Type B pancreatic cell (in vitro differentiated cells): ENCODE results near the gene ILRUN. TPM values are rescaled to one million over a fixed set of nuclear protein-coding genes. Genes with fewer than 3 reads are reported as not detected.
"Not testable (repeated sequence)": the region's sequence is repeated elsewhere in the genome, so short reads cannot be mapped to it uniquely, and the experiment has no call there.

Source experiments
- DNase-seq: peaks from one replicate; pipeline ENCODE4 v3.0.0; 2021; ENCODE audit warnings: mixed read lengths; ENCODE audit not compliant: unreplicated experiment; ENCODE audit errors: extremely low spot score
- H3K27ac Mint-ChIP-seq: 2 replicates; pipeline ENCODE4 v1.8.0; 2021; ENCODE audit warnings: mild to moderate bottlenecking, mixed read lengths
- H3K27me3 Mint-ChIP-seq: 2 replicates; pipeline ENCODE4 v1.8.0; 2021; ENCODE audit warnings: mixed read lengths
- H3K36me3 Mint-ChIP-seq: 2 replicates; pipeline ENCODE4 v1.8.0; 2021; ENCODE audit warnings: mixed read lengths
- H3K4me1 Mint-ChIP-seq: one replicate; pipeline ENCODE4 v1.8.0; 2021; ENCODE audit warnings: mixed read lengths; ENCODE audit not compliant: unreplicated experiment
- H3K4me3 Mint-ChIP-seq: 2 replicates; pipeline ENCODE4 v1.8.0; 2021; ENCODE audit warnings: mild to moderate bottlenecking, mixed read lengths
- H3K9me3 Mint-ChIP-seq: 2 replicates; pipeline ENCODE4 v1.8.0; 2021; ENCODE audit warnings: mixed read lengths
- CTCF ChIP-seq: fragments of 200-600 bp; sonication (generic); conservative IDR thresholded peaks from 2 replicates; pipeline ENCODE4 v1.5.0; 2021; ENCODE audit warnings: antibody characterized with exemption, mild to moderate bottlenecking
- total RNA-seq: library from RNA; stranded (reverse); gene quantifications from 2 replicates; pipeline ENCODE4 v1.2.1, GENCODE V29; 2021; ENCODE audit warnings: low replicate concordance

Gene ILRUN
- total RNA-seq, 1 donor from 2014 or later, result 60.3 TPM

- Mint-ChIP-seq H3K9me3 (no peaks in the 10 kb centered on the region), H3K36me3 (no peaks in the 10 kb centered on the region), H3K27me3 (no peaks in the 10 kb centered on the region), H3K4me1 (peaks cover 17% of the 10 kb centered on the region), H3K27ac (peak overlapping the region; percentile 86), H3K4me3 (peak overlapping the region; percentile 53)
- TF ChIP-seq CTCF, result no peak
- DNase-seq, result no peak
Observed at GRCh38 chr6:34722451-34722850, 25.9 kb upstream of the ILRUN start.

DNA sequence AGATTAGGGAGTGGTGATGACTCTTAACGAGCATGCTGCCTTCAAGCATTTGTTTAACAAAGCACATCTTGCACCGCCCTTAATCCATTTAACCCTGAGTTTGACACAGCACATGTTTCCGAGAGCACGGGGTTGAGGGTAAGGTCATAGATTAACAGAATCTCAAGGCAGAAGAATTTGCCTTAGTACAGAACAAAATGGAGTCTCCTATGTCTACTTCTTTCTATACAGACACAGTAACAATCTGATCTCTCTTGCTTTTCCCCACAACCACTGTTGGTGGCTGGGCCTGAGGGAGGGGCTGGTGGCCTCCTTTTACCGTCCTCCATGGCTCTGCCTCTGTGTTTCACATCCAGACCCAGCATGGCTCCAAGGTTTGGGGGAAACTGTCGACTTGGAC is 23.6 kb upstream of the ILRUN start:
- H3K4me1 Mint-ChIP-seq, result peaks cover 17% of the 10 kb centered on the region
- not testable (repeated sequence) for H3K36me3 Mint-ChIP-seq, H3K9me3 Mint-ChIP-seq, H3K27me3 Mint-ChIP-seq, DNase-seq
- H3K4me3 Mint-ChIP-seq, result peak overlapping the region; percentile 63
- peak overlapping the region; percentile 90 for H3K27ac Mint-ChIP-seq

GRCh38 chr6:34719646-34720045 is 23.1 kb upstream of the ILRUN start:
- not testable (repeated sequence) for H3K9me3 Mint-ChIP-seq, H3K36me3 Mint-ChIP-seq, H3K27me3 Mint-ChIP-seq, DNase-seq
- peak overlapping the region; percentile 90 for H3K27ac Mint-ChIP-seq
- H3K4me1 Mint-ChIP-seq, result peaks cover 17% of the 10 kb centered on the region
- peak overlapping the region; percentile 63 for H3K4me3 Mint-ChIP-seq

- no peaks in the 10 kb centered on the region for H3K27me3 Mint-ChIP-seq
- no peaks in the 10 kb centered on the region for H3K36me3 Mint-ChIP-seq
- peak overlapping the region; percentile 90 for H3K27ac Mint-ChIP-seq
- DNase-seq, result no peak
- peak overlapping the region; percentile 65 for H3K4me3 Mint-ChIP-seq
- H3K4me1 Mint-ChIP-seq, result peaks cover 17% of the 10 kb centered on the region
- H3K9me3 Mint-ChIP-seq, result no peaks in the 10 kb centered on the region
- TF ChIP-seq CTCF, result no peak
Observed at GRCh38 chr6:34718976-34719375, 22.4 kb upstream of the ILRUN start.

DNA sequence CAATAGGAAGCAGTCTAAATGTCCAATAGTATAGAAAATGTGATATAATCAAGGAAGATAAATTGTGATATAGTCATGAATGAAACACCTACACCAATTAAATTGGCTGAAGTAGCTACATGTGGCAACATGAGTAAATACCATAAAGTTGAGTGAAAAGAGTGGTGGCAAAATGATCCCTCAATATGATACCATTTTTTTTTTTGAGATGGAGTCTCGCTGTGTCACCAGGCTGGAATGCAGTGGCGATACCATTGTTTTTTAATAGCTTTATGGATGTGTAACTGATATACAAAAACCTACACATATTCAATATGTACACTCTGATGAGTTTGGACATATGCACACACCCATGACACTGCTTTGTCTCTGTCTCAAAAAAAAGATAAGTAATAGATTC is 20.9 kb upstream of the ILRUN start:
- H3K36me3 Mint-ChIP-seq, result no peaks in the 10 kb centered on the region
- no peak overlapping the region for H3K4me3 Mint-ChIP-seq
- TF ChIP-seq CTCF, result no peak
- H3K9me3 Mint-ChIP-seq, result no peaks in the 10 kb centered on the region
- H3K27me3 Mint-ChIP-seq, result no peaks in the 10 kb centered on the region
- DNase-seq, result no peak
- H3K27ac Mint-ChIP-seq, result peak overlapping the region; percentile 76
- peaks cover 13% of the 10 kb centered on the region for H3K4me1 Mint-ChIP-seq

GRCh38 chr6:34714663-34715062 is 18.1 kb upstream of the ILRUN start:
- Mint-ChIP-seq H3K36me3 (no peaks in the 10 kb centered on the region), H3K9me3 (no peaks in the 10 kb centered on the region), H3K4me1 (peaks cover 13% of the 10 kb centered on the region), H3K27ac (no peak overlapping the region), H3K4me3 (no peak overlapping the region), H3K27me3 (no peaks in the 10 kb centered on the region)
- DNase-seq, result no peak
- no peak for TF ChIP-seq CTCF

DNA sequence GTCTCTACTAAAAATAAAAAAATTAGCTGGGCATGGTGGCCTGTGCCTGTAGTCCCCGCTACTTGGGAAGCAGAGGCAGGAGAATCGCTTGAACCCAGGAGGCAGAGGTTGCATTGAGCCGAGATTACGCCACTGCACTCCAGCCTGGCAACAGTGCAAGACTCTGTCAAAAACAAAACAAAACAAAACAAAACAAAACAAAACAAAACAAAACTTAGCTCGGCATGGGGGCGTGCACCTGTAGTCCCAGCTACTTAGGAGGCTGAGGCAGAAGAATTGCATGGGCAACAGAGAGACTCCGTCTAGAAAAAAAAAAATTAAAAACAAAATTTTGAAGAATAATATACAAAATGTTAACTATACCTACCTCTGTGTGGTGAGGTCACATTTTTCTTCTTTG is 16.3 kb upstream of the ILRUN start:
- not testable (repeated sequence) for H3K9me3 Mint-ChIP-seq, H3K4me1 Mint-ChIP-seq, H3K36me3 Mint-ChIP-seq, H3K27me3 Mint-ChIP-seq, H3K4me3 Mint-ChIP-seq, DNase-seq, H3K27ac Mint-ChIP-seq
